ENCODE measurements around the gene VSTM1. TPM values are rescaled to one million over a fixed set of nuclear protein-coding genes. Genes with fewer than 3 reads are reported as not detected.

VSTM1 gene
- polyA plus RNA-seq, 3 donors from 2014 or later, result 1.1 TPM; not detected in 2

GRCh38 chr19:54014920-54015560 is 48.7 kb downstream of the VSTM1 start:
- Mint-ChIP-seq H3K4me3 (no peak overlapping the region), H3K36me3 (no peaks in the 10 kb centered on the region), H3K9me3 (no peaks in the 10 kb centered on the region), H3K27ac (no peak overlapping the region), H3K27me3 (ENCODE audit: low read depth in 3 of 3) (peaks cover 2 to 15% (median 8%) of the 10 kb centered on the region in 3 donors), H3K4me1 (no peaks in the 10 kb centered on the region)
- DNase-seq, result no peak

GRCh38 chr19:54013866-54014265 is 49.8 kb downstream of the VSTM1 start:
- no peak overlapping the region for H3K4me3 Mint-ChIP-seq
- no peak overlapping the region for H3K27ac Mint-ChIP-seq
- H3K36me3 Mint-ChIP-seq, result no peaks in the 10 kb centered on the region
- H3K27me3 Mint-ChIP-seq (ENCODE audit: low read depth in 3 of 3), result peaks cover 2 to 18% (median 7%) of the 10 kb centered on the region in 3 donors
- H3K9me3 Mint-ChIP-seq, result no peaks in the 10 kb centered on the region
- no peak for DNase-seq
- no peaks in the 10 kb centered on the region for H3K4me1 Mint-ChIP-seq

GRCh38 chr19:54011507-54012211 is 52.0 kb downstream of the VSTM1 start:
- no peak overlapping the region for H3K4me3 Mint-ChIP-seq
- H3K9me3 Mint-ChIP-seq, result no peaks in the 10 kb centered on the region
- no peaks in the 10 kb centered on the region for H3K4me1 Mint-ChIP-seq
- peaks cover 6 to 16% (median 7%) of the 10 kb centered on the region in 3 donors for H3K27me3 Mint-ChIP-seq (ENCODE audit: low read depth in 3 of 3)
- no peak for DNase-seq
- no peak overlapping the region for H3K27ac Mint-ChIP-seq
- no peaks in the 10 kb centered on the region for H3K36me3 Mint-ChIP-seq

GRCh38 chr19:54010474-54010873 is 53.2 kb downstream of the VSTM1 start:
- Mint-ChIP-seq H3K27me3 (ENCODE audit: low read depth in 3 of 3) (peaks cover 7 to 10% (median 8%) of the 10 kb centered on the region in 3 donors), H3K36me3 (no peaks in the 10 kb centered on the region)

GRCh38 chr19:54009440-54009839 is 54.3 kb downstream of the VSTM1 start:
- Mint-ChIP-seq H3K27me3 (ENCODE audit: low read depth in 3 of 3) (peaks cover 4 to 8% (median 5%) of the 10 kb centered on the region in 3 donors), H3K4me1 (no peaks in the 10 kb centered on the region), H3K27ac (no peak overlapping the region), H3K4me3 (no peak overlapping the region), H3K36me3 (no peaks in the 10 kb centered on the region), H3K9me3 (no peaks in the 10 kb centered on the region)
- no peak for DNase-seq

More at GRCh38 chr19:54010474-54010873, 53.2 kb downstream of the VSTM1 start:
- Mint-ChIP-seq H3K4me3 (no peak overlapping the region), H3K4me1 (no peaks in the 10 kb centered on the region), H3K9me3 (no peaks in the 10 kb centered on the region), H3K27ac (no peak overlapping the region)
- no peak for DNase-seq

GRCh38 chr19:54002495-54003315 is 61.0 kb downstream of the VSTM1 start:
- H3K27ac Mint-ChIP-seq, result no peak overlapping the region
- DNase-seq, result no peak
- no peak overlapping the region for H3K4me3 Mint-ChIP-seq
- H3K9me3 Mint-ChIP-seq, result no peaks in the 10 kb centered on the region
- H3K36me3 Mint-ChIP-seq, result no peaks in the 10 kb centered on the region
- H3K27me3 Mint-ChIP-seq (ENCODE audit: low read depth in 3 of 3), result peaks cover 5 to 20% (median 8%) of the 10 kb centered on the region in 3 donors
- no peaks in the 10 kb centered on the region for H3K4me1 Mint-ChIP-seq

- Mint-ChIP-seq H3K4me1 (no peaks in the 10 kb centered on the region), H3K36me3 (no peaks in the 10 kb centered on the region), H3K27ac (no peak overlapping the region), H3K9me3 (no peaks in the 10 kb centered on the region), H3K4me3 (no peak overlapping the region), H3K27me3 (ENCODE audit: low read depth in 3 of 3) (peaks cover 5 to 20% (median 10%) of the 10 kb centered on the region in 3 donors)
- DNase-seq, result no peak
Observed at GRCh38 chr19:54001496-54001895, 62.2 kb downstream of the VSTM1 start.

GRCh38 chr19:53999694-54000093 is 64.0 kb downstream of the VSTM1 start:
- Mint-ChIP-seq H3K4me3 (no peak overlapping the region), H3K9me3 (no peaks in the 10 kb centered on the region), H3K27ac (no peak overlapping the region), H3K36me3 (no peaks in the 10 kb centered on the region), H3K4me1 (no peaks in the 10 kb centered on the region), H3K27me3 (ENCODE audit: low read depth in 3 of 3) (peaks cover 3 to 30% (median 12%) of the 10 kb centered on the region in 3 donors)
- DNase-seq, result no peak

GRCh38 chr19:53998223-53998622 is 65.5 kb downstream of the VSTM1 start:
- H3K36me3 Mint-ChIP-seq, result no peaks in the 10 kb centered on the region
- H3K27me3 Mint-ChIP-seq (ENCODE audit: low read depth in 3 of 3), result peaks cover 5 to 27% (median 21%) of the 10 kb centered on the region in 3 donors
- DNase-seq, result no peak
- H3K27ac Mint-ChIP-seq, result no peak overlapping the region
- no peaks in the 10 kb centered on the region for H3K9me3 Mint-ChIP-seq
- no peaks in the 10 kb centered on the region for H3K4me1 Mint-ChIP-seq
- H3K4me3 Mint-ChIP-seq, result no peak overlapping the region

GRCh38 chr19:53994811-53995210 is 68.9 kb downstream of the VSTM1 start:
- Mint-ChIP-seq H3K4me1 (peaks cover 0 to 5% of the 10 kb centered on the region in 2 donors), H3K4me3 (no peak overlapping the region), H3K36me3 (no peaks in the 10 kb centered on the region), H3K27me3 (ENCODE audit: low read depth in 3 of 3) (peaks cover 2 to 22% (median 20%) of the 10 kb centered on the region in 3 donors), H3K9me3 (no peaks in the 10 kb centered on the region), H3K27ac (no peak overlapping the region)
- DNase-seq, result no peak

GRCh38 chr19:53993448-53993847 is 70.2 kb downstream of the VSTM1 start:
- Mint-ChIP-seq H3K4me1 (peaks cover 0 to 5% of the 10 kb centered on the region in 2 donors), H3K4me3 (no peak overlapping the region), H3K36me3 (no peaks in the 10 kb centered on the region), H3K9me3 (peaks cover 0 to 2% (median 0%) of the 10 kb centered on the region in 6 donors), H3K27ac (no peak overlapping the region), H3K27me3 (ENCODE audit: low read depth in 3 of 3) (peaks cover 2 to 28% (median 23%) of the 10 kb centered on the region in 3 donors)
- no peak for DNase-seq

- H3K4me3 Mint-ChIP-seq, result no peak overlapping the region
- H3K27me3 Mint-ChIP-seq (ENCODE audit: low read depth in 3 of 3), result peaks cover 2 to 28% (median 23%) of the 10 kb centered on the region in 3 donors
- no peak overlapping the region for H3K27ac Mint-ChIP-seq
Observed at GRCh38 chr19:53992815-53993214, 70.9 kb downstream of the VSTM1 start.

GRCh38 chr19:53992211-53992610 is 71.5 kb downstream of the VSTM1 start:
- H3K27ac Mint-ChIP-seq, result no peak overlapping the region

More at GRCh38 chr19:53992815-53993214, 70.9 kb downstream of the VSTM1 start:
- Mint-ChIP-seq H3K4me1 (peaks cover 0 to 5% of the 10 kb centered on the region in 2 donors), H3K36me3 (no peaks in the 10 kb centered on the region), H3K9me3 (peaks cover 0 to 2% (median 0%) of the 10 kb centered on the region in 6 donors)
- DNase-seq, result no peak

More at GRCh38 chr19:53992211-53992610, 71.5 kb downstream of the VSTM1 start:
- Mint-ChIP-seq H3K9me3 (peaks cover 0 to 2% (median 0%) of the 10 kb centered on the region in 6 donors), H3K4me3 (peak overlapping the region in 4 of 5 donors; percentile 10 to 47 (median 19)), H3K27me3 (ENCODE audit: low read depth in 3 of 3) (peaks cover 2 to 28% (median 20%) of the 10 kb centered on the region in 3 donors), H3K4me1 (peaks cover 0 to 5% of the 10 kb centered on the region in 2 donors), H3K36me3 (no peaks in the 10 kb centered on the region)
- DNase-seq, result no peak

Data from immature natural killer cell (primary cell).